NCI-H2081 (cell line): ENCODE results near the gene AGAP9.
"Not testable (repeated sequence)": the region's sequence is repeated elsewhere in the genome, so short reads cannot be mapped to it uniquely, and the experiment has no call there.

Source experiments
- DNase-seq, 2 experiments: peaks; one replicate each; lab custom pipeline; 2025; lab: John Stamatoyannopoulos, UW

The AGAP9 gene

DNA sequence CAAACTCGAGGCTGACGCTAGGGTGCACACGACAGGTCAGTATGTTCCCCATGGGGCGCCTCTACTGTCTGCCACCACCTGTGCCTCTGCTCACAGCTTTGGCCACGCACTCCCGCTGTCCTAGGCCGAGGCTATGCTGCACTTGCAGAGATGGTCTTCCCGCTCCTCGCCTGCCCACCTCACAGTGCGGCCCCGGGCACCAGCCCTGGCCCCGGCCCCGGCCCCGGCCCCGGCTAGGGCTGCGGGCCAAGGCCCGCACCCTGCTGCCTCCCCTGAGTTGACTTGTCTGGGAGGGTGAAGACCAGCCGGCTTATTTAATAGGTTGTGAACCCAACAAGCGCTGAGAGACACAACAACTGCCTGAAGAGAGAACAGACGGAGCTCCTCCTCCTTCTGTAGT, at the start of gene AGAP9:
Gene AGAP9, minus strand, starts transcription at position 164 of the 400 bp plus-strand sequence. Its CDS starts 112 bp downstream, at position 52.
- DNase-seq: not testable (repeated sequence)

DNA sequence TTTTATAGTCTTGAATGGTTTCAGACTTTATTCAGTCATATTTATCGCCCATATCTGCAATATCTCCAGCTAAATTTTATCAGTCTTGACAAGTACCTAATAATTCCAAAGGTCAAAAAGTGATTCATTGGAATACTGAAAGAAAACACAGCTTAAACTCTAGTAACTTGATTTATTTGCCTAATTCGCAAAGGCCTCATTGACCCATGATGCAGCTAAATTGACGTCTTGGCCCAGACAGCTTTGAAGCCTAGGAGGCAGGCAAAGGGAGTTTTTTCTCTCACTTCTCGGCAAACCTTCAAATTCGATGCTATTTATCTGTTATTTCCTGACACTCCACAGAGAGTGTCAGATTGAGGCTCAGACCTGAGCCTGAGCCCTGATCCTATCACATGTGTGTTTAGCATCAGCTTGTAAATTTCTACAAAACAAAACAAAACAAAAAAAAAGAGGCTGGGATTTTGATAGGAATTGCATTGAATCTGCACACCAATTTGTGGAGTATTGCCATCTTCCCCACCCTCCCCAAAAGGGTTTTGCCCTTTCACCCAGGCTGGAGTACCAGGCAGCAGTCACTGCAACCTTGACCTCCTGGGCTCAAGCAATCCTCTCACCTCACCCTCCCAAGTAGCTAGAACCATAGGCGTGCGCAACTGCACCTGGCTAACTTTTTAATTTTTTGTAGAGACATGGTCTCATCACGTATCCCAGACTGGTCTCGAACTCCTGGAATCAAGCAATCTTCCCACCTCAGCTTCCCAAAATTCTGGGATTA, 47.9 kb upstream of the AGAP9 start:
- not testable (repeated sequence) for DNase-seq

DNA sequence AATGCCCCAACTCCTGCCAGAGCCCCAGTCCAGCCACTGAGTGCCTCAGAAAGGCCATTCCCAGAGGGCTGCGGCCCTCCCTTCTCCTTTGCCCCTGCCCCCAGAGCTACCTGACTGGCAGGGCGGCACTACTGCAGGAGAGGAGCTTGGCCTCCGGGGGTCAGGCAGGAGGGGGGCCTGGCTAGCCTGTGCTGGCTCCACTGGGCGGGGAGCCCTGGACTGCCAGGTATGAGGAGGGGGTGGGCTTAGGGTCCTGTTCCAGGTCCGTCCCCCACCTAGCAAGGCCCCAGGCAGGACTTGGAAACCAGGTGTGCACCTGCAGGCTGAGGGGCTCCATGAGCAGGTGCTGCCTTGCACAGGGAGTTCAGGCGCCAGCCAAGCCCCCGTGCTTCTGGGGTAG, 43.3 kb upstream of the AGAP9 start:
- DNase-seq: not testable (repeated sequence)

DNA sequence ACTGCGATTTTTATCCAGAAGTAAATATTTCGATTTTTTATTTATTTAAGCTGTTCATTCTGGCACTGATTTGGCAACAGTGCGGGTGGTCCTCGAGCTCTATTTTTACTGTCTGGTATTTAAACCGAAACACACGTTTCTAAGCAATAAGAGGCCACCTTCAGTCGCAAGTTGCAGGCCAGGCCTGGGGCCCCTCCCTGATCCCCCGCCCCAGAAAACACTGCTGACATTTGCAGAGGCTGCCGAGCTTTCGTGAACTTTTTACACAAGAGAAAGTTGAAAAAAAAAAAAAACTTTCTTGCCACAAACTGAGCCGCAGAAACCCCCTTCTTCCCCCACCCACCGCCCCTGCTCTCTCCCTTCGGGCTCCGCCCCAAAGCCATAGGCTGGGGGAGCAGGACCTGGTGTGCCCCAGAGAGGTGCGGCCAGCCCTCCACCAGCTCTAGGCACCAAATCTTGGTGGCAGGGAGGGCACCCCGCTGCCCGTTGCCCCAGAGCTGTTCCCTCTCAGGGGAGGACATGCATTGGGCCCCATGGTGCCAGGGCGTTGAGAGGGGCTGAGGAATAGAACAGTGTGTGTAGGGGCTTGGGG, 42.8 kb upstream of the AGAP9 start:
- DNase-seq: not testable (repeated sequence)

DNA sequence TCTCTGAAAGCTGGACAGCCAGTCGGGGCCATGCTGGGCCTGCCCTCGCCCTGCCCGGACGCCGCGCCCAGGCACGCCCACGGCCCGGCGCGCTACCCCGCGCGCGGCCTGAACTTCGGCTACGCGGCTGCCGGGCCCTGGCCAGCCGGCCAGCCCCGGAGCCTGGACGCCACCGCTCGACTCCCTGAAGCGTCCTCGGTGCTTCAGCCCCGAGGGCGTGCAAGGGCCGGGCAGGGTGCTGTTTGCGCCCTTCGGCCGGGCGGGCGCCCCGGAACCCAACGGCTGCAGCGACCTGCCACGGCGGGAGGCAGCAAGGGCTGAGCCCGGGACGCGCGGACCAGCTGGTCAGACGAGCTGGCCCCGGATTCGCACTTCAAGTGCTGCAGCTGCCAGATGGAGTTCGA, 42.1 kb upstream of the AGAP9 start:
- not testable (repeated sequence) for DNase-seq

DNA sequence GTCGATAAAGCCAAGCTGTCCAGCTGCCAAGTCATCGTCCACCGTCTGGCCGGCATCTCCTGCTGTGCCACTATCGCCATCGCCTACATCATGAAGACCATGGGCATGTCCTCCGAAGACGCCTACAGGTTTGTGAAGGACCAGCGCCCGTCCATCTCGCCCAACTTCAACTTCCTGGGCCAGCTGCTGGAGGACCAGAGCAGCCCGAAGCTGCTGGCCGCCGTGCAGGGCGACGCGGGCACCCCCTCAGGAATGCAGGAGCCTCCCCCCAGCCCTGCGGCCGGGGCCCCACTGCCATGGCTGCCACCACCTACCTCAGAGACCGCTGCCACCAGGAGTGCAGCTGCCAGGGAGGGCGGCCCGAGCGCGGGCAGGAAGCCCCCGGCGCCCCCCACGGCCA, 41.5 kb upstream of the AGAP9 start:
- DNase-seq: not testable (repeated sequence)

DNA sequence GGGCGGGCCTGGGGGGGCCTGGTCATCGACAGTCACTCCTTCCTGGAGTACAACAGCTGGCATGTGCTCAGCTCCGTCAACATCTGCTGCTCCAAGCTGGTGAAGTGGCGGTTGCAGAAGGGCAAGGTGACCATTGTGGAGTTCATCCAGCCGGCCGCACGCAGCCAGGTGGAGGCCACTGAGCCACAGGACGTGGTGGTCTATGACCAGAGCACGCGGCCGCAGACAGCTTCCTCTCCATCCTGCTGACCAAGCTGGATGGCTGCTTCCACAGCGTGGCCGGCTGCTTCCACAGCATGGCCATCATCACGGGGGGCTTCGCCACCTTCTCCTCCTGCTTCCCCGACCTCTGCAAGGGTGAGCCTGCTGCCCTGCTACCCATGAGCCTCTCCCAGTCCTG, 40.9 kb upstream of the AGAP9 start:
- DNase-seq: not testable (repeated sequence)

DNA sequence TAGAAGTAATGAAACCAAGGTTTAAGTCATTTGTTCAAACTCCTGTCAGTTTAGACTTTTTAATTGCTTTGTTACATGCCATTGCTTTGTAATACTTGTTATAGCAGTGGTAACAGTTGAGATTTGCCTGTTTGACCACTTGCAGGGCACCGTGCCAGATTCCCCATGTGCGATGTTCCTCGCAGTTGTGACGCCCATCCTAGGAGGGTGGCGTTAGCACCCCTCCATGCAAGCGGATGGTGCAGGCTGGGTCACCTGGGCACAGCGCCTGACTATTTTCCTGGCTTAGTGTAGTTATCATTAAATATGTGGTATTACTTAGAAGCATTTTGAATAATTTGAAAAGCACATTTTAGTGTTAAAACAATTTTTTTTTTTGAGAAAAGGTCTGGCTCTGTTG, 37.0 kb upstream of the AGAP9 start:
- DNase-seq: not testable (repeated sequence)

DNA sequence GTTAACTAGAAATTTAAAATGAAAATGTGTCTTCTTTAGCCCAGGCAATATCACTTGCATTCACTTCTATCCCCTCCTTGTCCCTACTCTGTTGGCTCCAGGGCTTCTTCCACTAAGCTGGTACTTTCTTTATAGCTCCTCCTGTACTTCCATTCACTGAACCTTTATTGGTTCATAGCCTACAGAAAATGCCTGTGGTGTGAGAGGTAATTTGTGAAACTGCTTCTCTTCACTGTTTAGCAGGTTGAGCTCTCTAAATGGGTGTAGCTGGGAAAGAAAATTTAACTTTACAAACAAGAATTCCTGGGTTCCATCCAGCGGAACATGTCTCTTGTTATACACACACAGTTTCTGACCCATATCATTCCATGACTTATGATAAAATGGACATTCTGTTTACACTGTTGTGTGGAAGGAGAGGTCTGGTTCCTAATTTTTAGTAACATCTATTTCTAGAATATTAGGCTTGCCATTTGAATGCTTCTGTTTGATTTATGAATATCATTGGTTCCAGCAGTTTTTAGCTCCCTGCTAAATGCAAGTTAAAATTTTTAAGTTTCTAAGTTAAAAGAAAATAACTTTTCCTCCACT, 36.4 kb upstream of the AGAP9 start:
- not testable (repeated sequence) for DNase-seq

DNA sequence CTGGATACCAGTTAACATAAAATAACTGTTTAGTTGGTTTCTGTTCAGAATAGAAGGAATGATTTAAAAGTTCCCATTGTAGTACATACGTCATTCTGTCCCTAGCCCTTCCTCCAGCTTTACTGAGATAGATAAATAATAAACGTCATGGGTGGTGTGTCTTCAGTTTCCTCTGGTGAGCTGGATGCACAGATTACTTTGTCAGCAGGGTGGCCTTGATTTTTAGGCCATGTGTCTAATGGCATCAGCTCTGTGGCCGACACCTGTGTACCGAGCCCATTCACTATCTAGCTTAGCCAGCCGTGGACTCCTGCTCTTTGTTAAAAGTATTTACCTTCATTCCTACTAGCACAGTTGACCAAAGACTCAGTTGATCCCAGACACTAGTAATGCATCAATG, 34.7 kb upstream of the AGAP9 start:
- not testable (repeated sequence) for DNase-seq

DNA sequence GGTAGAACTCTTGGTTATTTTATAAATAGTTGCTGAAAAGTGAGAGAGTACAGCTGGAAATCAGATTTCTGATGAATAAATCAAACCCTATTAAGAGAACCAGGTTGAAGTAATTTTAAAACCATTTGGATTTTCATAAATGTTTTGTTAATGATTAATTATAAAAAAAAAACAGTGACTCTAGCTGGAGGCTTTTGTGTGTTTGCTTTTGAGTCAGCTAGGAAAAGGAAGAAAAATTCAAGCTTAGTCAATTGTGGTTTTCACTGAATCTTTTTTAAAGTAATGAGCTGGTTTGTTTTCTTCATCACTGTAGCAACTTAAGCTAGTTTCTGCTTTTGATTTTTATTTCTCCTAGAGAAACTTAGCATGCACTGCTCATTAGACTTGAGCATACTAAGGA, 34.2 kb upstream of the AGAP9 start:
- not testable (repeated sequence) for DNase-seq

DNA sequence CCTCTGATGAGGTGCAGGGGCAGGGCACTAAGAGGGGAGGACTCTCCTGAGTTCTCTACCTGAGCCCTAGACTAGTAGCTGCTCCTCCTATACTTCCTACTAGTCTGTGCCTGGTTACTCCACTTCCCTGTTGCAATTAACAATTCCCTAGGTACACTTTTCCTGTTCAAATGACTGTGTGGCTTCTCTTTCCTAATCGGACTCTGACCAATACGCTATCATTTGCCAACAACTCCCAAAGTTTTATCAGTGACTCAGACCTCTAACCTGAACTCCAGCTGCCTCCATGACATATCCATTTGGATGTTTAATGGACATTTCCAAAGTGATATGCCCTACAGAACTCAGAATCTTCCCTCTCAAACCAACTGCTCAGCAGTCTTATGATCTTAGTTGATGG, 31.9 kb upstream of the AGAP9 start:
- DNase-seq: not testable (repeated sequence)

DNA sequence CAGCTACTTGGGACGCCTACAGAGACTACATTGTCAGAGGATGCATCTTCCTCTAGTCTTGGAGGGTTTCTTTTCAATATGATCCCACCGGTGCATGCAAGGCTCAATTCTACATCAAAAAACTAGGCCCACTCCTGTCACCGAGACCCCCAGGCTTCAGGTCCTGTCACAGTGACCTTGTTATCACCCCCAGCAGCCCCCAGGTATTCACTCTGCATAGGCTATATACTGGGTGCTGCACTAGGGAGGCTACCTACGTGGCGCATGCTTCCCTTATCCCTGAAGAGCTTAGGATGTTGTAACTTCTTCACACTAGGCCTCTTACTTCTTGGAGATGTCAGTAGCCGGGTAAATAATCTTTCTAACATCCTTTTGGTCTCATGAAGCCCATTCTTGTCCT, 31.1 kb upstream of the AGAP9 start:
- not testable (repeated sequence) for DNase-seq

DNA sequence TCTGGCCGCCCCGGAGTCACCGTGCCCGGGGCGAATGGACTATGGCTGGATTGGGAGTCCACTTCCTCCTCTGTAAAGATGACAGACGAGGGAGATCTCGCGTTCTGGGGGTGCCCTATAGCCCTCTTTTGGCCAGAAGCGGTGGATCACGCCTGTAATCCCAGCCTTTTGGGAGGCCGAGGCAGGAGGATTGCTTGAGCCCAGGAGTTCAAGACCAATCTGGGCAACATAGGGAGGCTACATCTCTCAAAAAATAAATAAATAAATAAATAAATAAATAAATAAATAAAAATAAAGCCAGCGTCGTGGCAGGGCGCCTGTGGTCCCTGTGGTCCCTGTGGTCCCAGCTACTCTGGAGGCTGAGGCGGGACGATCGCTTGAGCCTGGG, 30.4 kb upstream of the AGAP9 start:
- not testable (repeated sequence) for DNase-seq

DNA sequence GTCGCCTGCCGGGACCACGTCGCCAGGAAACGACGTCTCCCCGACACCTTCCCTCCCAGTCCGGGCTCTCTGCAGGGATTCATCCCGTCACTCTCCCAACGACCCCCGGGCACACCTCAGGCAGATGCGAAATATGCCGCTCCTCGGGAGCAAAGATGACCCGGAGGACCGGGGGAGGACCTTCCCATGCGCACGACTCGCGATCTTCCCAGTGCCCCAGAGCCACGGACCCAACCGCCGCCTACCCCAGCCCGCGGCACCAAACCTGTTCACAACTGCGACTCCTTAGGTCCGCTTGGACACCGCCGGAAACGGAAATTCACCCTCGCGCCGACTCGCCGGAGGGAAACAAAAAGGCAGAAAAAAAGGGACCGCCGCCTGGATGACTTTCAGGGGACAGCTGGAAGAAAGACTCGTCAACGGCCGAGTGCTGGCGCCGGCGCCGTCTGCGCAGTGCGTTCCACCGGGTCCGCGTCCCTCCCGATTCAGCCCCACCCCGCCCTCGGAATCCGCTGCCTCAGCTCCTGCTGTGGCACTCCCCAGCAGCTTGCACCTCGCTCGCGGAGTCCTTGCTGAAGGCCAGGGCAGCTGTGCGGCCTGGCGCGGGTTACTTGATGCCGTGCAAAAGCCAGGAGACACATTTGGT, 29.9 kb upstream of the AGAP9 start:
- peak; percentile 71 to 81 for DNase-seq

DNA sequence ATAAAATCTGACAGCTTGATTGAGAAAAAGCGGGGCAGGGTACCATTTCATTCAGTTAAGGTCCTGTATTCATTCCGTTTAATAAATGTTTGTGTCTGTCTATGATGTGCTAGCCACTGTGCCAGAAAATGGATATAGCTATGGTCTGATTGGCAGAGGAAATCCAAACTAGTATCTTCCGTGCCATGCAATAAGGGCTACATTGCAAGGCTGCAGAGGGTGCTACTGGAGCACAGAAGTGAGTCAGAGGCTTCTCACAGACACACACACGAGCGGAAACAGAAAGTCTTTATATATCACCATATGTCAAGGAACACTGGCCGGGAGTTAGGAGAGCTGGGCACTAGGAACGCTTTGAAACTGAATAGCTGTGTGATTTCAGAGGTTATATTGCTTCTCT, 29.3 kb upstream of the AGAP9 start:
- DNase-seq: peak in 1 of 2 experiments; percentile 2

DNA sequence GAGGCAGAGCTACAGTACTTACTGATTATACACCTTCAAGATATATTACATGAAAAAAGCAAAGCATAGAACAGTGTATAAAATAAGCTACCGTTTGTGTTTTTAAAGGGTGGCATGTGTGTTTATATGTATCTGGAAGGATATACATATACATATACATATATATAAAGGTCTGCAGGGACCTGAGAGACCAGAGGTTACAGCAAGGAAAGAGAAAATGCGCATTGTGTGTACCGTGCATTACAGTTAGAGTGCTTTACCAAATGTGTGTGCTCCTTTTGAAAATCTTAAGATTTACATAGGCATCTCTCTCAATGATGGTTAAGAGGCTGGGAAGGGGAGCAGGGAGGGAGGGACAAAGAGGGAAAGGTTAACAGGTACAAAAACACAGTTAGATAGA, 23.8 kb upstream of the AGAP9 start:
- DNase-seq: not testable (repeated sequence)

DNA sequence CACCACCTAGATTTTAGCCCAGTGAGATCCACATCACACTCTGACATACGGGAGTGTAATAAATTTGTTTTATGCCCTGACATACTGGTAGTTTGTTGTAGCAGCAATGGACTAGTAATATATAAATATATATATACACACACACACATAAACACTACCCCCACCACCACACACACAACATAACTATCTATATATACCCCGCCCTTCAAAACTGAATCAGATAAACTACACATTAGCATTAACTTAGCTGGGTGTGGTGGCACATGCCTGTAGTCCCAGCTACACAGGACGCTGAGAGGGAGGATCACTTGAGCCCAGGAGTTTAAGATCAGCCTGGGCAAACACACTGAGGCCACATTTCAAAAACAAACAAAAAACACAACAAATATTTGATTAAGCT, 13.0 kb upstream of the AGAP9 start:
- not testable (repeated sequence) for DNase-seq

DNA sequence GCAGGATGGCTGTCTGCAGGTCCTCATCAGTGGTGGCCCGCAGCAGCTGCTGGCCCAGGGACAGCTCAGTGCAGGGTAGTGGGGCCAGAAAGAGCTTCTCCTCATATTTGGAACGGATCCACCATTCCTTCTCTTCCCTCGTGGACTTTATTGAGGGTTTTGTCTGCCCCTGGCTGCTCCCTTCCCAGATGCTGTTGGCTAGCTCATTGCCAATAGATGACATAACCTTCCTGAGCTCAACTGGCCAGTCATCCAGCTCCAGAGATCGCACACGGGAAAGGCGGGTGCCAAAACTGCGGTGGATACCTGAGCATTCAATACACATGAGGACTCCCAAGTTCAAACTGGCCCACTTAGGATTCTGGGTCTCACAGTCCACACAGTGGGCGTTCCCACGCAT, 21.1 kb downstream of the AGAP9 start:
- DNase-seq: not testable (repeated sequence)

DNA sequence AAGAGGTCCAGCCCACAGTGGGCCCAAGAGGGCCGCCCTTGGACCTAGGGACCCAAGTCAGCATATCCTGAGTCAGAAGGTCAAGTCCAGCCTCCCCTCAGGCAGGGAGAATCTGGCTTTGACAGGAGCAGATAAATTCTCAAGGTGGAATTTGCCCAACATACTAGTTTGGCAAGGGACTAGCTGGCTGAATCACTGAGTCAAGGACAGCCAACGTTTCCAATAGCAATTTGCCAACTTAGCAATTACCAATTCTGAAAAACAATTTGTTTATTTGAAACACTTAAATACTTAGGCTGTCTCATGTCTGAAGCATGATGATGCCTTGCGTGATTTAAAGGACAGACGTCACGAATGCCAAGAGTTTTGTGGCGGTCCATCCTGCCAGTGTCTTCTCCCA, 29.2 kb downstream of the AGAP9 start:
- not testable (repeated sequence) for DNase-seq

DNA sequence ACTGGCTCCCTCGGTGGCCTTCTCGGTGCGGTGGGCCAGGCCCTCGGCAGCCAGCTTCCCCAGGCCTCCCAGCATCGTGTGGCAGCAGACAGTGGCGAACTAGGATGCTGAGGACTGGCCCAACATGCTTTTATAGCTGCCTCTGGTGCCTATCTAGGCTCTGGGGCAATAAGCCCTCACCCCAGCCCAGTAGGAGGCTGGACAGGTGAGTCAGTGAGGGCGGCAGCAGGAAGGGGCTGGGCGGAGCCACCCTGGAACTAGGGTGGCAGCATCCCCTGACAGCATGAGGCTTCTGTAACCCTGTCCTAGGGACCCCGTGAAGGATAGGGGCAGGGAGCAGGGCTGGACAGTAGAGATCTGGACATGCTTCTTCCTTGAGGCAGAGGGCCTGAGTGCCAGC, 31.8 kb downstream of the AGAP9 start, which contains the start of gene FAM25G:
Gene FAM25G, minus strand, starts transcription at position 101 of the 400 bp plus-strand sequence. Its CDS starts 26 bp downstream, at position 75.
- DNase-seq: not testable (repeated sequence)

DNA sequence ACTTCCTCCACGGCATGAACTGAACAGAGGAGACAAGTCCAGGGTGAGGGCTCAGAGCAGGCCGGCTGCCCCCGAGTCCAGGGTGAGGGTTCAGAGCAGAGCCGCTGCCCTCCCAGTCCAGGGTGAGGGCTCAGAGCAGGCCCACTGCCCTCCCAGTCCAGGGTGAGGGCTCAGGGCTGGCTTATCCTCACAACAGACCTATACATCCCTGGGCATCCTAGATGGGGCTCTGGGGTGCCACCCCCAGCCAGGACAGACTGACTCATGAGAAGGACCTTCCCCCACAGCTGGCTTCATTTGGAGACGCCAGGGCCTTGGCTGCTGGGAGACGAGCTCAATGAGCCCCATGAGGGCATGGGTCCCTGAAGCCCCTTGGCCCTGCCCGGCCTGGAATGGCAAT, 33.8 kb downstream of the AGAP9 start:
- DNase-seq: not testable (repeated sequence)
